Cardiac fibroblast (primary cell): ENCODE measurements around the gene FKBP11.

Source experiments
- DNase-seq, 2 donors: peaks; one replicate each; pipeline versions ENCODE4 v3.0.0 to v3.0.0-alpha.2; 2010; ENCODE audit warnings: low read depth in 2 of 2
- H3K4me3 ChIP-seq, 2 donors: replicated peaks in 1 of 2; 1 replicate in 1 of 2; 2 replicates in 1 of 2; pipeline ENCODE4 v1.5.1; 2011; ENCODE audit warnings: low read depth in 2 of 2, low read length in 2 of 2, mild to moderate bottlenecking in 2 of 2, moderate library complexity in 1 of 2
- CTCF ChIP-seq: IDR thresholded peaks from one replicate; pipeline ENCODE4 v1.5.1; 2011; ENCODE audit warnings: low read depth, mild to moderate bottlenecking, low read length, inconsistent platforms

The FKBP11 gene

GRCh38 chr12:48925304-48926011, at the start of gene FKBP11:
TSS of gene FKBP11 (minus strand) at chr12:48925492. CDS start at chr12:48925428, 64 bp downstream.
- TF ChIP-seq CTCF, result no peak
- peak; percentile 62 to 66 for DNase-seq
- H3K4me3 ChIP-seq, result peak within 1 kb of the TSS; percentile 72 to 97

GRCh38 chr12:48973941-48974673, 48.8 kb upstream of the FKBP11 start:
- no peak overlapping the region for H3K4me3 ChIP-seq
- DNase-seq, result peak; percentile 63 to 73

GRCh38 chr12:48973531-48973930, 48.2 kb upstream of the FKBP11 start:
- no peak for TF ChIP-seq CTCF
- DNase-seq, result peak in 1 of 2 donors; percentile 51

More at GRCh38 chr12:48973941-48974673, 48.8 kb upstream of the FKBP11 start:
- peak; percentile 90 for TF ChIP-seq CTCF

GRCh38 chr12:48972952-48973483, 47.7 kb upstream of the FKBP11 start:
- no peak for TF ChIP-seq CTCF
- DNase-seq, result no peak
- no peak overlapping the region for H3K4me3 ChIP-seq

More at GRCh38 chr12:48973531-48973930, 48.2 kb upstream of the FKBP11 start:
- no peak overlapping the region for H3K4me3 ChIP-seq

GRCh38 chr12:48972213-48972951, 47.1 kb upstream of the FKBP11 start:
- no peak for TF ChIP-seq CTCF
- no peak for DNase-seq

GRCh38 chr12:48970702-48971334, 45.5 kb upstream of the FKBP11 start:
- DNase-seq, result no peak
- H3K4me3 ChIP-seq, result no peak overlapping the region
- TF ChIP-seq CTCF, result no peak

More at GRCh38 chr12:48972213-48972951, 47.1 kb upstream of the FKBP11 start:
- H3K4me3 ChIP-seq, result no peak overlapping the region
